ENCODE results near the gene TCEAL1. TPM values are rescaled to one million over a fixed set of nuclear protein-coding genes. Genes with fewer than 3 reads are reported as not detected.
A peak's percentile ranks its signal among the peaks of the same experiment; 100 is the strongest.

TCEAL1 gene
- total RNA-seq = 10 to 100 TPM; 18.8 to 33.2 (median 23.6) TPM
- polyA plus RNA-seq = 10 to 100 TPM; 16.4 to 23.1 TPM
- long read RNA-seq, donor 1, partial matches to known transcripts = 1 of 17 reads
- long read RNA-seq, donor 1, other reads (novel, unspliced or antisense) = 13 of 17 reads
- long read RNA-seq, donor 2, transcript TCEAL1-202 (3 exons, 1,201 nt) = minor isoform, 11 of 44 reads
- long read RNA-seq, donor 2, transcript TCEAL1-201 (3 exons, 1,164 nt) = major isoform, 20 of 44 reads
- long read RNA-seq, donor 2, partial matches to known transcripts = 0 of 44 reads
- long read RNA-seq, donor 2, other reads (novel, unspliced or antisense) = 10 of 44 reads
- long read RNA-seq, donor 3, partial matches to known transcripts = 7 of 14 reads
- long read RNA-seq, donor 3, other reads (novel, unspliced or antisense) = 1 of 14 reads

GRCh38 chrX:103628386-103629317 is at the start of gene TCEAL1:
TSS of gene TCEAL1 (plus strand) at chrX:103628975. CDS start at chrX:103629917, 942 bp downstream.
- DNase-seq (peak; percentile 48 to 75 (median 66)), ATAC-seq (peak; percentile 74 to 81 (median 78))
- 2 to 35% (median 14%) methylated on average over 32 of the region's 32 CpGs for WGBS, 4 donors
- Histone ChIP-seq H3K27me3 (peaks cover 0 to 15% (median 0%) of the 10 kb centered on the region in 9 donors), H3K27ac (peak within 1 kb of the TSS; percentile 70 to 97 (median 93)), H3K36me3 (no peaks in the 10 kb centered on the region), H3K4me1 (peaks cover 0 to 23% (median 4%) of the 10 kb centered on the region in 12 donors), H3K4me3 (peak within 1 kb of the TSS; percentile 39 to 94 (median 72)), H3K9me3 (no peaks in the 10 kb centered on the region)
- TF ChIP-seq POLR2A (IDR thresholded peaks at IDR 0.05) = no peak
- TF ChIP-seq CTCF (IDR thresholded peaks at IDR 0.05) = no peak
- intact Hi-C loops (cut with DNase I) = loop anchor here in 4 of 10 donors (2.0 to 10.0 kb wide), 5 partner anchors 44 to 96 kb away; partner anchors contain the start of genes MORF4L2 (in 3 of the 4) and TCEAL4 (in 1 of the 4)

- Histone ChIP-seq H3K4me3 (peak overlapping the region in 5 of 12 donors; percentile 68 to 93 (median 74)), H3K4me1 (peaks cover 0 to 18% (median 0%) of the 10 kb centered on the region in 12 donors), H3K27ac (no peak overlapping the region), H3K9me3 (peaks cover 0 to 21% (median 0%) of the 10 kb centered on the region in 12 donors), H3K36me3 (peaks cover 0 to 22% (median 0%) of the 10 kb centered on the region in 9 donors), H3K27me3 (peaks cover 0 to 12% (median 0%) of the 10 kb centered on the region in 9 donors)
- 67 to 79% (median 70%) methylated on average over 3 of the region's 3 CpGs for WGBS, 4 donors
- TF ChIP-seq POLR2A (IDR thresholded peaks at IDR 0.05) (no peak), CTCF (IDR thresholded peaks at IDR 0.05) (no peak)
- intact Hi-C loops (cut with DNase I) = loop anchor here in 2 of 10 donors (2.0 to 10.0 kb wide), 2 partner anchors 44 to 100 kb away; partner anchors contain the start of genes MORF4L2 (in 1 of the 2) and TCEAL1 (in 1 of the 2)
- DNase-seq = no peak
- ATAC-seq = no peak
These were observed 44.2 kb upstream of the TCEAL1 start for GRCh38 chrX:103584596-103584995.

GRCh38 chrX:103585411-103586313 is 43.1 kb upstream of the TCEAL1 start, which contains the start of gene TCEAL4:
TSS of gene TCEAL4 (plus strand) at chrX:103585515. CDS start at chrX:103586676, 1,161 bp downstream.
- ATAC-seq = peak; percentile 82 to 95 (median 94)
- TF ChIP-seq CTCF (IDR thresholded peaks at IDR 0.05) (no peak), POLR2A (IDR thresholded peaks at IDR 0.05) (peak in 1 of 2 donors; percentile 29)

More at GRCh38 chrX:103585411-103586313, 43.1 kb upstream of the TCEAL1 start, which contains the start of gene TCEAL4:
- WGBS, 4 donors = 0 to 25% (median 11%) methylated on average over 56 of the region's 56 CpGs
- peak; percentile 54 to 69 (median 65) for DNase-seq
- Histone ChIP-seq H3K4me1 (peaks cover 0 to 18% (median 0%) of the 10 kb centered on the region in 12 donors), H3K27ac (peak within 1 kb of the TSS; percentile 62 to 89 (median 84)), H3K27me3 (peaks cover 0 to 3% (median 0%) of the 10 kb centered on the region in 9 donors), H3K36me3 (peaks cover 0 to 29% (median 0%) of the 10 kb centered on the region in 9 donors), H3K9me3 (peaks cover 0 to 21% (median 0%) of the 10 kb centered on the region in 12 donors), H3K4me3 (peak within 1 kb of the TSS; percentile 42 to 93 (median 66))
- intact Hi-C loops (cut with DNase I) = loop anchor here in 2 of 10 donors (2.0 to 10.0 kb wide), 3 partner anchors 43 to 102 kb away; partner anchors contain the start of genes MORF4L2 (in 2 of the 2) and TCEAL1 (in 1 of the 2)
